WERI-Rb-1 (cell line): ENCODE measurements around the gene KLK15.
"Not testable (repeated sequence)": the region's sequence is repeated elsewhere in the genome, so short reads cannot be mapped to it uniquely, and the experiment has no call there.

ENCODE experiments used
- DNase-seq: peaks from one replicate; pipeline ENCODE4 v3.0.0-alpha.2; 2020
- H3K27ac ChIP-seq: fragments of 250-450 bp; sonication (Bioruptor Pico); 2 replicates; pipeline ENCODE4 v1.5.1; 2020; ENCODE audit warnings: mild to moderate bottlenecking, moderate library complexity
- H3K27me3 ChIP-seq: fragments of 250-450 bp; sonication (Bioruptor Pico); 2 replicates; pipeline ENCODE4 v1.5.1; 2021; ENCODE audit warnings: mild to moderate bottlenecking, low read depth, moderate library complexity; ENCODE audit not compliant: insufficient read depth, severe bottlenecking
- H3K36me3 ChIP-seq: fragments of 250-450 bp; sonication (Bioruptor Pico); 2 replicates; pipeline ENCODE4 v1.5.1; 2020; ENCODE audit warnings: mild to moderate bottlenecking, moderate library complexity
- H3K4me3 ChIP-seq: 2 replicates; pipeline ENCODE4 v1.5.1; 2011; ENCODE audit warnings: low read depth, mild to moderate bottlenecking, control low read depth, low read length
- H3K9me3 ChIP-seq: fragments of 250-450 bp; sonication (Bioruptor Pico); 2 replicates; pipeline ENCODE4 v1.5.1; 2021; ENCODE audit warnings: mild to moderate bottlenecking, moderate library complexity; ENCODE audit not compliant: severe bottlenecking
- TF ChIP-seq, protein P1 (sequence below): IDR thresholded peaks from 2 replicates; pipeline ENCODE4 v1.5.1; 2011; ENCODE audit warnings: low read depth, mild to moderate bottlenecking, control low read depth, inconsistent platforms, low read length

Gene KLK15

DNA sequence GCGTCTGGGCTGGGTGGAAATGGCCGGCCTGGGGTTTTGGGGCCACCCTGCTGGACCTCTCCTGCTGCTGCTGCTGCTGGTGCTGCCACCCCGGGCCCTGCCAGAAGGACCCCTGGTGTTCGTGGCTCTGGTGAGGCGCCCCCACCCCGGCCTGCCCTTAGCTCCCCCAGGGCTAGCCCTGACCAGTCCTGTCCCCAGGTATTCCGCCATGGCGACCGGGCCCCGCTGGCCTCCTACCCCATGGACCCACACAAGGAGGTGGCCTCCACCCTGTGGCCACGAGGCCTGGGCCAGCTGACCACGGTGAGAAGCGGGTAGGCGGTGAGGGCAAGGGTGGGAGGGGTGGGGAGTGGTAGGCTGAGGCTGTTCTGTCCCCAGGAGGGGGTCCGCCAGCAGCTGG lies 43.0 kb downstream of the KLK15 start, which contains the start of gene ACP4:
ACP4 (plus strand) TSS at position 20 of the 400 bp plus-strand sequence; CDS start at position 20, 0 bp downstream.
- H3K27ac ChIP-seq, result no peak within 1 kb of the TSS
- no peak within 1 kb of the TSS for H3K4me3 ChIP-seq
- H3K9me3 ChIP-seq, result no peaks in the 10 kb centered on the region
- no peak for DNase-seq
- TF ChIP-seq, protein P1, sequence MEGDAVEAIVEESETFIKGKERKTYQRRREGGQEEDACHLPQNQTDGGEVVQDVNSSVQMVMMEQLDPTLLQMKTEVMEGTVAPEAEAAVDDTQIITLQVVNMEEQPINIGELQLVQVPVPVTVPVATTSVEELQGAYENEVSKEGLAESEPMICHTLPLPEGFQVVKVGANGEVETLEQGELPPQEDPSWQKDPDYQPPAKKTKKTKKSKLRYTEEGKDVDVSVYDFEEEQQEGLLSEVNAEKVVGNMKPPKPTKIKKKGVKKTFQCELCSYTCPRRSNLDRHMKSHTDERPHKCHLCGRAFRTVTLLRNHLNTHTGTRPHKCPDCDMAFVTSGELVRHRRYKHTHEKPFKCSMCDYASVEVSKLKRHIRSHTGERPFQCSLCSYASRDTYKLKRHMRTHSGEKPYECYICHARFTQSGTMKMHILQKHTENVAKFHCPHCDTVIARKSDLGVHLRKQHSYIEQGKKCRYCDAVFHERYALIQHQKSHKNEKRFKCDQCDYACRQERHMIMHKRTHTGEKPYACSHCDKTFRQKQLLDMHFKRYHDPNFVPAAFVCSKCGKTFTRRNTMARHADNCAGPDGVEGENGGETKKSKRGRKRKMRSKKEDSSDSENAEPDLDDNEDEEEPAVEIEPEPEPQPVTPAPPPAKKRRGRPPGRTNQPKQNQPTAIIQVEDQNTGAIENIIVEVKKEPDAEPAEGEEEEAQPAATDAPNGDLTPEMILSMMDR, result no peak
- no peaks in the 10 kb centered on the region for H3K27me3 ChIP-seq
- peaks cover 5% of the 10 kb centered on the region; the same call in 1 of the 2 replicates for H3K36me3 ChIP-seq

DNA sequence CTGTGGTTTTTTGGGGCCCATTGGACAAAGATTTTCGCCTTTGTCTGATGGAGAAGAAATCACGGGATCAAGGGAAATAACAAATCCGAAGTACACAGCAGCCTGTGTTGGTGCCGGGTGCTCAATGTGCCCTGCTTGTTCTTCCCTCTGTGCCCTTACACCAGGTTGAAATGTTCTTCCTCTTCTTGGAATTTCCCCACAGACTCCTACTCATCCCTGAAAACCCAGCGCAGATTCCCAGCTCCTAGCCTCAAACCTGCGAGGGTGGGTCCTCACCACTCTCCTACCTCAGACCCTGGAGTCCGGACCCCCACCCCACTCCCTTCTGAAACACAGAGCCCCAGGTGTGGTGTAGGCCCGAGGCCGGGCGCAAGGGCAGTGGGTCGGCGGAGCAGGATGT lies 48.0 kb downstream of the KLK15 start:
- TF ChIP-seq, protein P1, result no peak
- H3K27ac ChIP-seq, result no peak overlapping the region
- no peaks in the 10 kb centered on the region for H3K36me3 ChIP-seq
- H3K9me3 ChIP-seq, result no peaks in the 10 kb centered on the region
- no peak for DNase-seq
- H3K4me3 ChIP-seq, result no peak overlapping the region
- H3K27me3 ChIP-seq, result peaks cover 12% of the 10 kb centered on the region

DNA sequence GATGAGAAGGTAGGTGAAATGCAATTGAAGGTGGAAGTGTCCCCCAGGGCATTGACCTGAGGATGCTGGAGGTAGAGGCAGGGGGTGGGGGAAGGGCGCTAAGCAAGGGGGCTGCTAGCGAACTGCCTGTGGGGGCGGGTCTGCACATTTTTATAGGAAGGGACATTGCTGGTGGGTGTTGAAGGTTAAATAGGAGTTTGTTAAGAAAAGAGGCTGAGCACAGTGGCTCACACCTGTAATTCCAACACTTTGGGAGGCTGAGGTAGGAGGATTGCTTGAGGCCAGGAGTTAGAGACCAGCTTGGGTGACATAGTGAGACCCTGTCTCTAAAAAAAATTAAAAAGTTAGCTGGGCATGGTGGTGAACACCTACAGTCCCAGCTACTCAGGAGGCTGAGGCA lies 48.7 kb downstream of the KLK15 start:
- no peak for DNase-seq

DNA sequence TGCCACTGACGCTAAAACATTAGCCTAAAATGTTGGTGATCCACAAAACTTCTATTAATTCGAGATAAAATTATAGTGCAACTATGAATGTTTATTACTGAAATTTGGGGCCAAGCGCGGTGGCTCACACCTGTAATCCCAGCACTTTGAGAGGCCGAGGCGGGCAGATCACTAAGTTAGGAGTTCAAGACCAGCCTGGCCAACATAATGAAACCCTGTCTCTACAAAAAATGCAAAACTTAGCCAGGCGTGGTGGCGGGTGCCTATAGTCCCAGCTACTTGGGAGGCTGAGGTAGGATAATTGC lies 49.6 kb downstream of the KLK15 start:
- DNase-seq, H3K9me3 ChIP-seq, H3K27ac ChIP-seq, H3K36me3 ChIP-seq, H3K4me3 ChIP-seq: not testable (repeated sequence)
- peaks cover 27% of the 10 kb centered on the region for H3K27me3 ChIP-seq

More for the DNA sequence above, 48.7 kb downstream of the KLK15 start:
- peaks cover 18% of the 10 kb centered on the region for H3K27me3 ChIP-seq
- TF ChIP-seq, protein P1, result no peak
- H3K4me3 ChIP-seq, result no peak overlapping the region
- no peaks in the 10 kb centered on the region for H3K9me3 ChIP-seq
- H3K36me3 ChIP-seq, result no peaks in the 10 kb centered on the region
- H3K27ac ChIP-seq, result no peak overlapping the region

DNA sequence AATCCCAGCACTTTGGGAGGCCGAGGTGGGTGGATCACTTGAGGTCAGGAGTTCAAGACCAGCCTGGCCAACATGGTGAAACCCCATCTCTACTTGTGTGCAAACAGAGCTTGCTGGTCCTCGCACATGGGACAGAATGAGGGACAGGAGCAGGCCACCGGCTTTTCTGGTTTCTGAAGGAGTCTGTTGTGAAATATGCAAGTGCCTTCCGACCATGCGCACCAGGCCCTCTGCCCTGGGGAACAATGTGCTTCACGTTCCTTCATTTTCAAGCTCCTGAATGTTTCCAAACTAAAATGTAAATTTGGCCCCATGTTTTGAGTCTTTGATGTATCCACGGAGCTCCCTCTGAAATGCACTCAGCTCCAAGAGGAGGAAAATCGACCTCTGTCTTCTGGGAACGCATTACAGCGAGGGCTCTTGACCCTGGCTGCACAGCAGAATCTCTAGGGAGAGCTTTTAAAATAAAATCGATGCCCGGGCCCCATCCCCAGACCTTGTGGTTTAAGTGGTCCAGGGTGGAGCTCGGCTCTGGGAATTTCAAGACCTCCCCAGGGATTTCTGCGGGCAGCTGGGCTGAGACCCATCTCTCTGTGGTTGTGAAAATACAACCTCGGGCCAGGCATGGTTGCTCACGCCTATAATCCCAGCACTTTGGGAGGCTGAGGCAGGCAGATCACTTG lies 52.5 kb downstream of the KLK15 start:
- peaks cover 51% of the 10 kb centered on the region for H3K27me3 ChIP-seq
- H3K36me3 ChIP-seq, result no peaks in the 10 kb centered on the region
- H3K4me3 ChIP-seq, result no peak overlapping the region
- peaks cover 7% of the 10 kb centered on the region for H3K9me3 ChIP-seq
- H3K27ac ChIP-seq, result no peak overlapping the region
- TF ChIP-seq, protein P1, result no peak
- no peak for DNase-seq

DNA sequence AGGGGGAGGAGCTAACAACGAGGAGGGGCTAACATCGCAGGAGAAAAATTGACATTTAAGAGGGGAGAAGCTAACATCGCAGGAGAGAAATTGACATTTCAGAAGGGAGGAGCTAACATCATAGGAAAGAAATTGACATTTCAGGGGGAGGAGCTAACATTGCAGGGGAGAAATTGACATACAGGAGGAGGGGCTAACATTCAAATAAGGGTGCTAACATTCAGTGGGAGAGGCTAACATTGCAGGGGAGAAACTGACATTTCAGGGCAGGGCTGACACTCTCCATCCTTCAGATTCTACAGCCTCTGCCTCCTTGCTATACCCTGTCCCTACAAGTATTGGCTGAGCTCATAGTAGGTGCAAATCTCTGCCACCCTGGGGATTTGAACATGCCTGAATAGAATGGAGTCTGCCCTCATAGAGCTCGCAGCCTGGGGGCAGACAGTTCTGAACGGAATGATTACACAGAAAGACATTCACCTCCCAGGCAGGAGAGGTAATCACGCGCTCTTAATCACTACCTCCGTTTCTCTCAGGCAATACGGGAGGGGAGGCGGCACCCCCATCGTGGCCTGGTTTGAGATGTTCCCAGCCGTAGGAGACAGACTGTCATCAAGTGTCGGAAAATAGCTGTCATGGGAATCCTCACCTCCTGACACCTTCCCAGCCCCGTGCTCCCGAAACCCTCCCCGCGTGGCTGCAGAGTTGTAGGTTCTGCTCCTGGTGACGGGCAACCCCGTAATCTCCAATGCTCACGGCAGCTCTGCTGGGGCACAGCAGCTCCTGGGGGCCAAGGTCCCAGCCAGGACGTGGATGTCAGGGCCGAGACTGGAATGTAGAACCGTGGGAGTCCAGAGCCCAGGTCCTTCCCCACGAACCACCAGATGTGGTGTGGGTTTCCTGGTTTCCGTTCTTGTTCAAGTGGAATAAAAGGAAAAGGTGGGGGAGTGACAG lies 53.6 kb downstream of the KLK15 start:
- H3K27ac ChIP-seq, result no peak overlapping the region
- H3K9me3 ChIP-seq, result peaks cover 7% of the 10 kb centered on the region
- TF ChIP-seq, protein P1, result no peak
- no peaks in the 10 kb centered on the region for H3K36me3 ChIP-seq
- no peak for DNase-seq
- no peak overlapping the region for H3K4me3 ChIP-seq
- H3K27me3 ChIP-seq, result peaks cover 51% of the 10 kb centered on the region
